Cardiac muscle cell (in vitro differentiated cells and primary cell): ENCODE results near the gene CREB1. TPM values are rescaled to one million over a fixed set of nuclear protein-coding genes. Genes with fewer than 3 reads are reported as not detected.
"Not testable (repeated sequence)": the region's sequence is repeated elsewhere in the genome, so short reads cannot be mapped to it uniquely, and the experiment has no call there.

Experiments used
- DNase-seq, 2 donors: peaks; one replicate each; pipeline versions ENCODE4 v3.0.0 to v3.0.0-alpha.2; 2010 to 2017; ENCODE audit warnings: low read depth in 1 of 2, low spot score in 1 of 2
- H3K27ac ChIP-seq: fragments of 200-600 bp; sonication (generic); 2 replicates; pipeline ENCODE4 v1.5.1; 2016
- H3K27me3 ChIP-seq: fragments of 200-600 bp; sonication (generic); 2 replicates; pipeline ENCODE4 v1.6.0; 2016; ENCODE audit warnings: control low read depth
- H3K36me3 ChIP-seq: fragments of 200-600 bp; sonication (generic); 2 replicates; pipeline ENCODE4 v1.5.1; 2016; ENCODE audit warnings: control low read depth
- H3K4me1 ChIP-seq: fragments of 200-600 bp; sonication (generic); 2 replicates; pipeline ENCODE4 v1.8.1; 2017; ENCODE audit warnings: low read depth, mild to moderate bottlenecking, mixed run types
- H3K4me3 ChIP-seq: fragments of 200-600 bp; sonication (generic); 2 replicates; pipeline ENCODE4 v1.5.1; 2016; ENCODE audit warnings: mild to moderate bottlenecking
- H3K9me3 ChIP-seq: fragments of 200-600 bp; sonication (generic); 2 replicates; pipeline ENCODE4 v1.5.1; 2017; ENCODE audit warnings: low read depth, mild to moderate bottlenecking, control low read depth
- CTCF ChIP-seq: IDR thresholded peaks from 2 replicates; pipeline ENCODE4 v1.5.1; 2012; ENCODE audit warnings: low read depth, mild to moderate bottlenecking, low read length
- polyA plus RNA-seq: library from polyadenylated mRNA; unstranded; fragments of >200 nt; fragmentation: Nextera tagmentation; extraction: Ambion mirVana; gene quantifications from 2 replicates; pipeline ENCODE4 v1.2.1, GENCODE V29; 2016
- total RNA-seq: library from RNA; depleted of rRNA; stranded (reverse); fragments of >200 nt; gene quantifications from 2 replicates; pipeline ENCODE4 v1.2.3, GENCODE V29; 2016

Gene CREB1
- total and polyA plus RNA-seq, 2 experiments from 2014 or later: 31.9 to 48.9 TPM

DNA sequence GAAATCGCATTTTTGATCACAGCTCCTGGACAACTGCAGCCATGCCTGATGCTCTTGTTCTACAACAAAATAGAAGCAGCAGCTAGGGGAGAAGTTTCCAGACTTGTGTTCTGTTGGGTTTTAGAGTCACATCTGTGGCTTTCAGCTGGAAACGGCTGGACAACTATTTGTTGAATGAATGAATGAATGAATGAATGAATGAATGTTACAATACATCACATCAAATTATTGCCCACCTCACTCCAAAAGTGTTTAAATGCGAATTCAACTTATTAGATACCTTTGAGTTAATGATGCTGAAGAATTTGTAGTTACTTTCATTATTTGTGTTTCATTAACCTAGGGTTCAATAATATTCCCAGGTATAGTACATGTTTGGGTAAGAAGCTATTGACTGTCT is 103.9 kb downstream of the CREB1 start:
- Histone ChIP-seq H3K27ac (no peak overlapping the region), H3K4me1 (no peaks in the 10 kb centered on the region), H3K4me3 (no peak overlapping the region), H3K9me3 (no peaks in the 10 kb centered on the region), H3K36me3 (no peaks in the 10 kb centered on the region), H3K27me3 (no peaks in the 10 kb centered on the region)
- no peak for TF ChIP-seq CTCF
- no peak for DNase-seq

DNA sequence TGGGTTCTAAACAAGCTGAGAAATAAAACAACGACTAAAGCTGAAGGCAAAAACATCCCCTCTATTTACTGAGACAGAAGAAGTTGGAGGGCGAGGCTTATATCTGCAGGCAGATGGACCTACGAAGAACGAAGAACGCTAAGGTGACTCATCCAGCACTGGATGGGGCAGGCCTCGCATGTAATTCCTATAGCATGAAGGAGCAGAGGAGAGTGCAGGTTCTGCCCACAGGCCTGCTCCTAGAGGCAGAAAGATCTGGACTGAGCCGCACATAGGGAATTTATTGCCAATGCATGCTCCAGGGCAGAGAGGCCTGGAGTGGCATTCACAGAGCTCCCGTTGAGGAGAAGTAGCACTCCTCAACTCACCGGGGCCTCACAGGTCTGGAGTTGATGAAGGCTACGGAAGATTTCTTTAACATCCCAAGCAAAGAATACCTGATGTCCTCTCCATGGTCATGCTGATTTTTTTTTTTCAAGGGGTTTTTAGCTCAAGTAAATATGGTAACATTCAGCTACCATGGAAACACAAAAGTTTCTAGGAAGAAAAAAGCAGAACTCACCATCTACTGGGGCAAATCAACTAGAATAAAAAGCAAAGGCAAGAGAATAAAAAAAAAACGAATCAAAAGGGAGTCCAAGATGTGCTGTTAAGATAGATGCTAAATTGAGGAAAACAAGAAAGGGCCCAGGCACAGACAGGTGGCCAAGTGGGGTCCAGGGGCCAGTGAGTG is 105.9 kb downstream of the CREB1 start:
- Histone ChIP-seq H3K36me3 (no peaks in the 10 kb centered on the region), H3K9me3 (no peaks in the 10 kb centered on the region), H3K27me3 (no peaks in the 10 kb centered on the region), H3K4me1 (no peaks in the 10 kb centered on the region), H3K4me3 (no peak overlapping the region), H3K27ac (no peak overlapping the region)
- no peak for TF ChIP-seq CTCF
- DNase-seq: peak in 1 of 2 donors; percentile 12

GRCh38 chr2:207639288-207639687 is 109.5 kb downstream of the CREB1 start:
- not testable (repeated sequence) for H3K9me3 ChIP-seq, H3K4me3 ChIP-seq, H3K4me1 ChIP-seq, H3K27me3 ChIP-seq, DNase-seq, H3K27ac ChIP-seq, H3K36me3 ChIP-seq

DNA sequence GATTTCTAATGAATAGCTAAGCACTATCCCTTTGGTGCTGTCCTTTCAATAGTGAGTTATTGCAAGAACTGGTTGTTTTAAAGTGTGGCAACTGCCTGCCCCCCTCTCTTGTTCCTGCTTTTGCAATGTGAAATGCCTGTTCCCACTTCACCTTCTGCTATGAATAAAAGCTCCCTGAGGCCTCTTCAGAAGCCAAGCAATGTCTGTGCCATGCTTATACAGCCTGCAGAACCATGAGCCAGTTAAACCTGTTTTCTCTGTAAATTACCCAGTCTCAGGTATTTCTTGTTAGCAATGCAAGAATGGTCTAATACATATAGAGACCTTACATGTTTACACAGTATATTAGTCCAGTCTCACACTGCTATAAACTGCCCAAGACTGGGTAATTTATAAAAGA is 110.4 kb downstream of the CREB1 start:
- H3K9me3 ChIP-seq: no peaks in the 10 kb centered on the region
- TF ChIP-seq CTCF: no peak
- no peak for DNase-seq
- no peak overlapping the region for H3K27ac ChIP-seq
- no peaks in the 10 kb centered on the region for H3K4me1 ChIP-seq
- no peak overlapping the region for H3K4me3 ChIP-seq
- no peaks in the 10 kb centered on the region for H3K36me3 ChIP-seq
- H3K27me3 ChIP-seq: no peaks in the 10 kb centered on the region

- Histone ChIP-seq H3K27ac (no peak overlapping the region), H3K9me3 (no peaks in the 10 kb centered on the region), H3K4me3 (no peak overlapping the region), H3K4me1 (no peaks in the 10 kb centered on the region), H3K27me3 (no peaks in the 10 kb centered on the region), H3K36me3 (no peaks in the 10 kb centered on the region)
- no peak for TF ChIP-seq CTCF
- no peak for DNase-seq
These were observed 110.9 kb downstream of the CREB1 start for GRCh38 chr2:207640661-207641060.

GRCh38 chr2:207643892-207644291 is 114.1 kb downstream of the CREB1 start:
- no peaks in the 10 kb centered on the region for H3K36me3 ChIP-seq
- no peaks in the 10 kb centered on the region for H3K27me3 ChIP-seq
- H3K9me3 ChIP-seq: no peaks in the 10 kb centered on the region
- TF ChIP-seq CTCF: no peak
- no peaks in the 10 kb centered on the region for H3K4me1 ChIP-seq
- H3K4me3 ChIP-seq: no peak overlapping the region
- no peak overlapping the region for H3K27ac ChIP-seq
- DNase-seq: no peak

DNA sequence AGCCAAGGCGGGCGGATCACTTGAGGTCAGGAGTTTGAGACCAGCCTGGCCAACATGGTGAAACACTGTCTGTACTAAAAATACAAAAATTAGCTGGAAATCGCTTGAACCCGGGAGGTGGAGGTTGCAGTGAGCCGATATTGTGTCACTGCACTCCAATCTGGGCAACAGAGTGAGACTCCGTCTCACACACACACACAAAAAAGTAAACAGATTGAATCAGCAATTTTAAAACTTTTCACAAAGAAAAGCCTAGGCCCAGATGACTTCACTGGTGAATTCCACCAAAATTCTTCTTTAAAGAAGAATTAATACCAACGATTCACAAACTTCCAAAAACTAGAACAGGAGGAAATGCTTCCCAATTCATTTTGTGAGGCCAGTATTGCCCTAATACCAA is 116.8 kb downstream of the CREB1 start:
- H3K9me3 ChIP-seq, H3K4me3 ChIP-seq, H3K27ac ChIP-seq, H3K4me1 ChIP-seq, H3K36me3 ChIP-seq, DNase-seq, H3K27me3 ChIP-seq: not testable (repeated sequence)
